ENCODE results near the gene TPP1. TPM values are rescaled to one million over a fixed set of nuclear protein-coding genes. Genes with fewer than 3 reads are reported as not detected.

Gene TPP1
- total RNA-seq, 1 donor from 2014 or later, result 32.2 TPM

DNA sequence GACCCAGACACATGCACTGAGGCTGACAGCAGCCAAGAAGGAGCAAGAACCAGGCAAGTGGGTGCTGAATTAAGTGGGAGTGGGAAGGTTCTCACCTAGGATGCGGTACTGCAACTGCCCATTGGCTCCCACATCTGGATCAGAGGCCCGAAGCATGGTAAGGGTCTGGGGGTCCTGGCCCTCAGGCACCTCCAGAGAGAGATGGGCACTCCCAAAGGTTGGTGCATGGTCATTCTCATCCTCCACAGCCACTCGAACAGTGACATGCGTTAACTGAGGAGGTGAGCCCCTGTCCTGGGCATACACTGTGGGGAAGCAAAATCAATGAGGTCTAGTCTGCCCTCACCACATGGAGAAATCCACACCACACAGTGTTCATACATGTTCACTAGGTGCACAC is 9.3 kb upstream of the TPP1 start:
- no peak for DNase-seq
- no peaks in the 10 kb centered on the region for H3K27me3 Mint-ChIP-seq
- no peak overlapping the region for H3K4me3 Mint-ChIP-seq
- intact Hi-C loops (cut with micrococcal nuclease), result no loop called here
- H3K36me3 Mint-ChIP-seq (ENCODE audit: low read depth), result no peaks in the 10 kb centered on the region
- H3K9me3 Mint-ChIP-seq, result no peaks in the 10 kb centered on the region
- H3K4me1 Mint-ChIP-seq, result peaks cover 16% of the 10 kb centered on the region
- H3K27ac Mint-ChIP-seq, result no peak overlapping the region

DNA sequence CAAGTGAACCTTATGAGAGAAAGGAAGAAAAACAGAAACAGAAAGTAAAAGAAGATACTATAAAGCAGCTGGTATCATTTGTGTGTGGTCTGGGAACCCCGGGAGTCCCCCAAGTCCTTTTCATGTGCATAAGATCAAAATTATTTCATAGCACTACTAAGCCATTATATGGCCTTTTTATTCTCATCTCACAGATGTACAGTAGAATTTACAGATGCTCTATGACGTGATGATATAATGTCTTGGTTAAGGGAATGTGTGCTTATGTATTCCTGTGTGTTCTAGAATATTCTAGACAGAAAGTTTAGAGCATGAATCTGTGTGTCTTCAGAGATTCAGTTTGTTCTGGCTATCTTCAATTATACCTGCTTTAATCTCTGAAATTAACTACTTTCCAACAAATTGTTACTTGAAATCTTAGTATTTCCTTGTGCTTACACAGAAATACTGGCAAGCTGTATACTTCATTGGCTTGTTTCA is 8.6 kb upstream of the TPP1 start:
- intact Hi-C loops (cut with micrococcal nuclease), result no loop called here
- Mint-ChIP-seq H3K9me3 (no peaks in the 10 kb centered on the region), H3K27ac (peak overlapping the region; percentile 32), H3K36me3 (ENCODE audit: low read depth) (no peaks in the 10 kb centered on the region), H3K27me3 (no peaks in the 10 kb centered on the region), H3K4me3 (peak overlapping the region; percentile 51), H3K4me1 (peaks cover 16% of the 10 kb centered on the region)
- peak; percentile 78 for DNase-seq

DNA sequence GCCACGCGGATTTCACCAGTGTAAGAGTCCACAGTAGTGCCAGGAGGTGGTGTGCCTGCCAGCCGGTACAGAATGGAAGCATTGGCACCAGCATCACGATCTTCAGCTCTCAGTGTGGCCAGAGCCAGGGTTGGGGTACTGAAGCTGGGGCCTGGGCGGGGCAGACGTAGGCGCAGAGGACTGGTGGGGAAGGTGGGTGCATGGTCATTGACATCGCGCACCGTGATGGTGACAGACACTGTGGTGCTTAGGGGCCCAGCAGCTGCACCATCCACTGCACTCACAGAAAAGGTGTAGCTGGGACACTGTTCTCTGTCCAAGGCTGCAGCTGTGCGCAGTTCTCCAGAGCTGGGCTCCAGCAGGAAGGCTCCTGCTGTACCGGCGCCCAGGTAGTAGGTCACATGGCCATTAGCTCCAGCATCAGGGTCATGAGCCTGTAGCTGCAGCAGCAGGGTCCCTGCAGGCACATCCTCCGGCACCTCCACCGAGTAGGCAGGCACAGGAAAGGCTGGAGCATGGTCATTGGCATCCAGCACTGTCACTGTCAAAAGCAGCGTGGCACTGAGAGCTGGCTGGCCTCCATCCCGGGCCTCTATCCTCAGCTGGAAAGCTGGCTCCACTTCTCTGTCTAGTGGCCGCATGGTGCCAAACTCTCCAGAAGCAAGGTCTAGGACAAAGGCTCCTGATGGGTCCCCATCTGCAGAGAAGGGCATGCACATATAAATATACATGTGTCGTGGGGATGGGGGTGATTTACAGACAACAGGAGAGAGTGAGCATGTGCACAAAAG is 7.9 kb upstream of the TPP1 start:
- Mint-ChIP-seq H3K27ac (peak overlapping the region; percentile 32), H3K4me3 (peak overlapping the region; percentile 51), H3K4me1 (peaks cover 16% of the 10 kb centered on the region), H3K36me3 (ENCODE audit: low read depth) (no peaks in the 10 kb centered on the region), H3K9me3 (no peaks in the 10 kb centered on the region), H3K27me3 (no peaks in the 10 kb centered on the region)
- DNase-seq, result no peak
- intact Hi-C loops (cut with micrococcal nuclease), result no loop called here

DNA sequence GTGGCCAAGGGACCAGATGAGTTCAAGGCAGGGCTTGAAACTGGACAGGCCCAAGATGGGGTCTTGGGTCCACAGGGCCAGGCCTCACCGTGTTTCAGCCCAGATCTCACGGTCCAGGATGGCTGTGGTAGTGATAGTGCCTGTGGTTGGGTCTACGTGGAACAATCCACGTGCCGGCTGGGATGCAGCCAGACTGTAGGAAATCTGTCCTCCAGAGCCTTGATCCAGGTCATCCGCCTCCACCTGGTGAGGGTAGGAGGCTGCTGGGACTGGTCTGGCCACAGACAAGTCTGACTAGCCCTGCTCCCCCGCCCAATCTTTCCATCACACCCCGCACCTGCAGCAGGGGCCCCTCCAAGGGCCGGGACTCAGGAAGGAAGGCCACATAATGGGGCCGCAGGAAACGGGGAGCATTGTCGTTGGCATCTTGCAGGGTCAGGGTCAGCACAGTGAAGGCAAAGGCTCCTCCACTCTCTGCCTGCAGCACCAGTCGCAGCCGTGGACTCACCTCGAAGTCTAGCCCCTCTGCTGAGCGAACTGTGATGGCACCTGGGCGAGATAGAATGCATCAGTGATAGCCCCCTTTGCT is 6.7 kb upstream of the TPP1 start:
- Mint-ChIP-seq H3K9me3 (no peaks in the 10 kb centered on the region), H3K27me3 (no peaks in the 10 kb centered on the region), H3K4me1 (peaks cover 16% of the 10 kb centered on the region), H3K27ac (no peak overlapping the region), H3K4me3 (no peak overlapping the region), H3K36me3 (ENCODE audit: low read depth) (no peaks in the 10 kb centered on the region)
- intact Hi-C loops (cut with micrococcal nuclease), result no loop called here
- no peak for DNase-seq

DNA sequence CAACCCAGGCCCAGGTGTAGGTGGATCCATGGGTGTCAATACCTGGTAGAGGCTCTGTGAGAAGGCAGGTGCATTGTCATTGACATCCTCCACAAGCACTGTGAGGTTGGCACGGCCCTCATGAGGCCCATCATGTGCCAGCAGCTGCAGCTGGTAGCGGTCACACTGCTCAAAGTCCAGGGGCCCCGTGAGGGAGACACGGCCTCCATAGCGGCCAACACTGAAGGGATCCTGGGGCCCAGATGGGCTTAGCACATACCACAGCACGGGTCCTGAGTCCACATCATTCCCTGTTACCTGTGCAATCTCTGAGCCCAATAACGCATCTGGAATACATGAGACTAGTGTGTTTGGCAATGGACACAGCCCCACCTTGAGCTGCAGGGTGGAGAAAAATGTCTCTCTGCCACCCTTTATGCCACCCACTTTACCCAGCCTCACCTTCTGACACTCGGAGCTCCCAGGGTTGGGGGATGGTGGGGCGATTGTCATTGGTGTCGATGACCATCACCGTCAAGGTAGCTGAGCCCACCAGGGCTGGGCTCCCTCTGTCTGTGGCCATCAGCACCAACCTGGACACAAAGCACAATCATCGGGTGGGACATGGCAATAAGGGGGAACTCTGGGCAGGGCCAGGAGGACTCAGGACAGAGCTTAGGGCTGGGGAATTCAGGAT is 6.1 kb upstream of the TPP1 start:
- intact Hi-C loops (cut with micrococcal nuclease), result no loop called here

DNA sequence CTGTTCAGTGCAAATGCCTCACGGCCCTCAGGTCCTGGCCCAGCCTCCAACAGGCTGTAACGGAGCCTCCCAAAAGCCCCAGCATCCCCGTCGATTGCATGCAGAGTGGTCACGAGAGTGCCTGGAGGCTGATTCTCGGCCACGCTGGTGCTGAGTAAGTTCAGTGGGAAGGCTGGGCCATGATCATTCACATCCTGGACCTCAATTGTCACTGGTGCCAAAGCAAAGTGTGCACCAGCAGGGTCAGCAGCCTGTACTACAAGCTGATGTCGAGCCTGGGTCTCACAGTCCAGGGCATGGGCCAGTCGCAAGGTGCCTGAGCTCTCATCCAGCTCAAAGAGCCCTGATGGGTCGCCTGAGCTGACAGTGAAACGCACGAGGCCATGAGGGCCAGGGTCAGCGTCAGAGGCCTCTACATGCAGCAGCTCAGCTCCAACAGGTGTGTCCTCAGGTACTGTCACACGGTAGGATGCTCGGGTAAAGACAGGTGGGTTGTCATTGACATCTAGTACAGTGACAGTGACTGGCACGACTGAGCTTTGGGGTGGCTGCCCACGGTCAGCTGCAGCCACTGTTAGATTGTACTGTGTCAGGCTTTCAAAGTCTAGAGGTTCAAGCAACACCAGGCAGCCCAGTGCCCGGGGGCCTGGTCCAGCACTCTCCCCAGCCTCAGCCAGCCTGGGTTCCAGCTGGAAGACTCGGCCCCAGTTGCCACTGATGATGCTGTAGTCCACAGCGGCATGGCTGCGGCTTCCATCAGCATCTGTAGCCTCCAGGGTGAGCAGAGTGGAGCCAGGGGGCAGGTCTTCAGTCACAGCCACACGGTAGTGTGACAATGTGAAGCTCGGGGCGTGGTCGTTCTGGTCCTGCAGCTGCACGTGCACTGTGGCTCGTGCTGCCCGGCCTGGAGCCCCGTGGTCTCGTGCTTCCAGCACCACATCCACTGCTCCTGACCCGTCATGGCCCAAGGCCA is 4.5 kb upstream of the TPP1 start:
- H3K4me1 Mint-ChIP-seq, result peaks cover 16% of the 10 kb centered on the region
- H3K27ac Mint-ChIP-seq, result no peak overlapping the region

More for the DNA sequence above, 6.1 kb upstream of the TPP1 start:
- Mint-ChIP-seq H3K27ac (no peak overlapping the region), H3K27me3 (no peaks in the 10 kb centered on the region), H3K36me3 (ENCODE audit: low read depth) (no peaks in the 10 kb centered on the region), H3K4me3 (no peak overlapping the region), H3K9me3 (no peaks in the 10 kb centered on the region), H3K4me1 (peaks cover 16% of the 10 kb centered on the region)
- DNase-seq, result no peak

DNA sequence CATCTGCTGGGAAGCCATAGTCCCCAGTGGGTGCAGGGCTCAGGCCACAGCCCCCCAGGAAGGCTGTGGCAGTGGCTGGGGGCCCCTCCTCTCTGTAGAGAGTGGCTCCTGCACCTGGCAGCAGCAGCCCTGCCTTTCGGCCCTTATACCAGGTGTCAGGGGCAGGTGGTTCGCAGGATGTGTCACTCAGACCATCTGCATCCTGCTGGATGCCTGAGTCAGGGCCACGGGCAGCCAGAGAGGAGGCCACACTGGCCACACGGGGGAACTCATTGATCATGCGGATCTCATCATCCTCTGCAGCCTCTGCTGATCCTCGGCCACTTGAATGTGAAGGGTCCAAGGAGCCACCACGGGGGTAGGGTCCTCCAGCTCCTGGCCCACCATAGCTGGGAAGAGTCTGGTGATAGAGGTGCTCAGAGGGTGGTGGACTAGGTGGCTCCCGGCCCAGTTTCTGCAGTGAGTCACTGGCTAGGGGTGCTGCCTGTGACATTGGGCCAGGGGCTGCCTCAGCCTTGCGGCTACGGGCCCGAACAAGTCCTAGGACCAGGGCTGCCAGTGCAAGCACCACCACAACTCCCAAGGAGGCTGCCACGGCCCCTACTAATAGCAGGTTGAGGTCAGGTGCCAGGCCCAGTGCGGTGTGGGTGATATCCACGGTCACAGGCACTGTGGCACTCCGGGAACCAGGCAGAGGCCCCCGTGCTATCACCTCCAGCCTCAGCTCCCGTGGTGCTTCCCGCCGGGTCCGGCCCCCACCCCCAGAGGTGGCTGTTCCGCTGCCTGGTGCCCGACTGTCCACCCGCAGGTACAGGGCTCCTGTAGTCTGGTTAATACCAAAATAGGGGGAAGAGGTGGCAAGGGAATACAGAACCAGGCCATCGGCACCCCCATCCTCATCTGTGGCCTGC is 3.3 kb upstream of the TPP1 start:
- no peak overlapping the region for H3K27ac Mint-ChIP-seq

More for the DNA sequence above, 4.5 kb upstream of the TPP1 start:
- no peaks in the 10 kb centered on the region for H3K9me3 Mint-ChIP-seq
- intact Hi-C loops (cut with micrococcal nuclease), result no loop called here
- H3K27me3 Mint-ChIP-seq, result no peaks in the 10 kb centered on the region
- no peak for DNase-seq
- no peak overlapping the region for H3K4me3 Mint-ChIP-seq
- H3K36me3 Mint-ChIP-seq (ENCODE audit: low read depth), result no peaks in the 10 kb centered on the region

DNA sequence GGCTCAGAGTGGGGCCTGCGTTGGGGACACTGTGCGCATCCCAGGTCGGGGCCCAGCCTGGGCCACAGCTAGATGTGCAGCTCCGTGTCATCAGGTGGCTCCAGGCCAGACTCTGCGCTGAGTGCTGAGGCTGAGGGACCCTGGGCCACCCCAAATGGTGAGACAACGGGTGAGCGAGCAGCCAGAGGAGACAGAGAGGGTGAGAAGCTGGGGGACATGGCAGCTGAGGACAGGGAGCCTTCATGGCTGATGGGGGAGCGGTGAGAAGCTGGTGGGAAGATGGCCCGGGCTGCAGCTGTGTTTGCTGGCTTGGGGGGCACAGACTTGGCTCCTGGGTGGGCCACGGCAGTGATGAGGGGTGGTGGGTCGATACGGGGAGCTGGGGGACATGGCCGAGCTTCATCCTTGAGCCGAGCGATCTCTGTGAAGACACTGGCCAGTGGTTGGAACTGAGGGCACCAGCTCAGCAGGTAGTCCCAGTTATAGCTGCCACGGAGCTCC is 2.5 kb upstream of the TPP1 start:
- Mint-ChIP-seq H3K36me3 (ENCODE audit: low read depth) (peaks cover under 1% of the 10 kb centered on the region), H3K27ac (no peak overlapping the region), H3K27me3 (no peaks in the 10 kb centered on the region), H3K4me1 (peaks cover 4% of the 10 kb centered on the region), H3K9me3 (no peaks in the 10 kb centered on the region), H3K4me3 (no peak overlapping the region)
- intact Hi-C loops (cut with micrococcal nuclease), result no loop called here
- DNase-seq, result no peak

More for the DNA sequence above, 3.3 kb upstream of the TPP1 start:
- Mint-ChIP-seq H3K9me3 (no peaks in the 10 kb centered on the region), H3K27me3 (no peaks in the 10 kb centered on the region), H3K4me3 (no peak overlapping the region), H3K36me3 (ENCODE audit: low read depth) (no peaks in the 10 kb centered on the region), H3K4me1 (peaks cover 9% of the 10 kb centered on the region)
- DNase-seq, result no peak
- intact Hi-C loops (cut with micrococcal nuclease), result no loop called here

DNA sequence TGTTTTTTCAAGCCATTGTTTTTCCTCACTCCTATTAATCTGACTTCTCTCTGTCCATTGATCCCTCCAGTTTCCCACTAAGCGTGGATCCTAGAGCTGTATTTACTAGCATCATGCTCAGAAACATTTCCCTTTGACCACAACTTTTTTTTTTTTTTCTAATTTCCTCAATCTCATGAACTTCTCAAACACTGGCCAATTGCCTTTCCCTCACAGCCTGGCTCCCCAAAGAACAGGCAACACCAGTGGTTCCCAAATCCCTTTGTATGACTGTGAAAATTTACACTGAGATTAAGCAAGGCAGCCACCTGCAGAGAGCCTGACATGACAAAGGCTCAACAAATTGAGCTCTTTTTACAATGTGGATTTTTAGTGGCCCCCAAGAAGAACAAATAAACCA is 1.4 kb upstream of the TPP1 start:
- Mint-ChIP-seq H3K27me3 (no peaks in the 10 kb centered on the region), H3K4me3 (no peak overlapping the region), H3K9me3 (no peaks in the 10 kb centered on the region), H3K36me3 (ENCODE audit: low read depth) (peaks cover 9% of the 10 kb centered on the region), H3K27ac (no peak overlapping the region), H3K4me1 (peaks cover 3% of the 10 kb centered on the region)
- intact Hi-C loops (cut with micrococcal nuclease), result no loop called here
- DNase-seq, result no peak

DNA sequence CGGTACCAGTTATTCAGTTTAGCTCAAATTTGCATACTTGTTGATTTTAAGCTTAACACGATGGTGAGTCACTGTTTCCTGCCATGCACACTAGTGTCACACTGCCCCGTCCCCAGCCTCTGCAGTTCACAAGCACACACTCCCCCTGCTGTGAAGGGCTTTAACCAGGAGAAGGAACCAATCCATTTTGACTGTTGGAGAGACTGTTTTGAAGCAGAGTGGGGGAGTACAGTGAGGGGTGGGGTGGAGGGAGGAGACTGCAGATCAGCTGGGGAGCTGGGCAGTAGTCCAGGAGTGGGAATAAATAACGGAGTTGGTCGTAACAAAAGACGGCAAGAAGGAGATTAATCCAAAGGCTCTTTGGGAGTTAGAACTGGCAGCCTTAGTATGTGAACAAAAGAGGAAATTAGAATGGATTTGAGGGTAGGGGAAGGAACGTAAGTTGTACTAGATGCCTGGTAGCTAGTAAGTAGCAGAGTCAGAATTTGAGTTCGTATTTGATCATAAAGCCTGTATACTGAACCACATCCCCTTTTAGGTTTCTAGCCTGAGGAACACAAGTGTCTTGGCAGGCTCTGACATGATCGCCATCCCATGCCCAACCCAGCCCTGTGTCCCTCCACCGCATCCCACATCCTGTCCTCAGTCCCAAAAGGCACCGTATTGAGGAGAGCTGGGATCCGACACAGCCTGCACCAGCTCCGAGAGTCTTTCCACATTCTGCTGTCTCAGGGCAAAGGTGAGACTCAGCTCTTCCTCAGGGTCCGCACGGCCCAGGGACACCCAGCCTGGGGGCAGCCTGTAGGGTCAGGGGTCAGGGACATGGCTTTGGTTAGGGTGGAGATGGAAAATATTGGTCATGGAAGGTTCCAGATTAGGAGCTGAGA is 862 bp downstream of the TPP1 start:
- no peaks in the 10 kb centered on the region for H3K27me3 Mint-ChIP-seq
- DNase-seq, result peak; percentile 83
- intact Hi-C loops (cut with micrococcal nuclease), result loop anchor here (1.0 to 2.0 kb wide), 4 partner anchors 7 to 65 kb away; partner anchors contain the start of genes ILK, MRPL17 and RRP8
- H3K36me3 Mint-ChIP-seq (ENCODE audit: low read depth), result peaks cover 22% of the 10 kb centered on the region
- no peak overlapping the region for H3K27ac Mint-ChIP-seq
- no peaks in the 10 kb centered on the region for H3K9me3 Mint-ChIP-seq
- no peak overlapping the region for H3K4me3 Mint-ChIP-seq
- peaks cover 3% of the 10 kb centered on the region for H3K4me1 Mint-ChIP-seq

DNA sequence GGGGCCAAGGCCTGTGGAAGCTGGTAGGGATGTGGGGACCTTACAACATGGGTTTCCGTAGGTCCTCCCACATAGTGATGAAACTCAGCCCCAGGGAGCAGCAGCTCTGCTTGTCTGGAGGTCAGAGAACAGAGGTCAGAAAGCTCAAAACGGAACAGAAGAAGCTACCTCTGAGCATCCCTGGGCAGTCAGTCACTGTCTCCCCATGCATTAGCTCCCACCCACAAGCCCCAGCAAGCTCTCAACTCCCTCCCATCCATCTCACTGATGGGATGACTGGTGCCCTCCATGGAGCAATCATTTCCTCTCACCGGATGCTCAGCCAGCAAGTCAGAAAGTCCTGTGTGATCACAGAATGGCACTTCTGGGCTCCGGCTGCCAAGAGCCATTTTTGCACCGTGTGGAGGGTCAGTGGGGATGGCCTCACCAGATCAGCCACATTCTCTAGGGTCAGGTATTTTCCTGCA is 1.9 kb downstream of the TPP1 start:
- peaks cover 3% of the 10 kb centered on the region for H3K4me1 Mint-ChIP-seq
- peaks cover 22% of the 10 kb centered on the region for H3K36me3 Mint-ChIP-seq (ENCODE audit: low read depth)
- H3K9me3 Mint-ChIP-seq, result no peaks in the 10 kb centered on the region
- DNase-seq, result no peak
- no peaks in the 10 kb centered on the region for H3K27me3 Mint-ChIP-seq
- intact Hi-C loops (cut with micrococcal nuclease), result no loop called here
- no peak overlapping the region for H3K4me3 Mint-ChIP-seq
- peak overlapping the region; percentile 41 for H3K27ac Mint-ChIP-seq
